Panc1 (cell line): Measurements from ENCODE around the gene ADH5. TPM values are rescaled to one million over a fixed set of nuclear protein-coding genes. Genes with fewer than 3 reads are reported as not detected.

Source experiments
- ATAC-seq: fragments of 200-7000 bp; cut with Tn5 transposase; 2 replicates; pipeline ENCODE4 v1.9.1; 2020; ENCODE audit warnings: mild to moderate bottlenecking, moderate library complexity
- BruUV-seq: library from RNA; stranded (reverse); fragments of 400-500 nt; replicated peaks from 2 replicates; lab custom pipeline; 2021; lab: Mats Ljungman, UMichigan
- CTCF ChIA-PET: fragments of 300-600 bp; sonication (Branson Sonifier 250); formaldehyde crosslinking; loops from one replicate; lab custom pipeline; 2022; ENCODE audit warnings: antibody characterized with exemption; lab: Charles Lee
- POLR2A ChIA-PET: fragments of 300-600 bp; sonication (Branson Sonifier 250); formaldehyde crosslinking; loops from one replicate; lab custom pipeline; 2022; ENCODE audit warnings: antibody characterized with exemption; lab: Charles Lee
- DNase-seq: peaks from one replicate; pipeline ENCODE4 v3.0.0-alpha.2; 2010; ENCODE audit warnings: low read depth, low spot score
- H3K27ac ChIP-seq: 2 replicates; pipeline ENCODE4 v1.5.1; 2011; ENCODE audit warnings: mild to moderate bottlenecking, low read length, inconsistent platforms
- H3K27me3 ChIP-seq: fragments of 200-500 bp; sonication (Bioruptor generic); 2 replicates; pipeline ENCODE4 v1.6.0; 2014; ENCODE audit warnings: low read length, inconsistent platforms; ENCODE audit not compliant: control insufficient read depth, insufficient read depth
- H3K36me3 ChIP-seq: fragments of 200-500 bp; sonication (Bioruptor generic); 2 replicates; pipeline ENCODE4 v1.5.1; 2014; ENCODE audit warnings: inconsistent platforms, mild to moderate bottlenecking, low read length, moderate library complexity; ENCODE audit not compliant: control insufficient read depth, insufficient read depth
- H3K4me1 ChIP-seq: 2 replicates; pipeline ENCODE4 v1.5.1; 2011; ENCODE audit warnings: inconsistent platforms, mild to moderate bottlenecking, low read length, moderate library complexity; ENCODE audit not compliant: control insufficient read depth, insufficient read depth
- H3K4me3 ChIP-seq, 2 experiments: 2 replicates each; pipeline ENCODE4 v1.5.1; 2011 to 2012; ENCODE audit warnings: low read depth in 2 of 2, low read length in 2 of 2, mild to moderate bottlenecking in 2 of 2, inconsistent platforms in 1 of 2, moderate library complexity in 1 of 2
- H3K9me3 ChIP-seq: fragments of 200-500 bp; sonication (Bioruptor generic); 2 replicates; pipeline ENCODE4 v1.5.1; 2014; ENCODE audit warnings: low read depth, mild to moderate bottlenecking, inconsistent platforms, low read length, moderate library complexity; ENCODE audit not compliant: control insufficient read depth, insufficient read depth
- POLR2AphosphoS5 ChIP-seq: IDR thresholded peaks from 2 replicates; pipeline ENCODE4 v1.6.1; 2012; ENCODE audit warnings: mild to moderate bottlenecking, low read depth, low read length, moderate library complexity
- SIN3A ChIP-seq: IDR thresholded peaks from 2 replicates; pipeline ENCODE4 v1.6.1; 2012; ENCODE audit warnings: low read depth, mild to moderate bottlenecking, low read length, moderate library complexity, borderline replicate concordance; ENCODE audit not compliant: insufficient read depth
- TCF7L2 ChIP-seq: IDR thresholded peaks from 2 replicates; pipeline ENCODE4 v1.6.1; 2011; ENCODE audit warnings: mild to moderate bottlenecking, low read depth, low read length, inconsistent platforms
- in situ Hi-C: cut with HindIII; loops from 2 replicates; pipeline ENCODE4 v1.10.0; 2016; ENCODE audit warnings: low sequenced_read_pairs, low pct_unique_long_range_greater_than_20kb
- intact Hi-C: fragments of 100-400 bp; cut with micrococcal nuclease; formaldehyde crosslinking; loops from one replicate; pipeline ENCODE4 v1.10.0; 2022; ENCODE audit not compliant: unreplicated experiment
- total RNA-seq: library from RNA; stranded (reverse); gene quantifications from one replicate; pipeline ENCODE4 v1.2.1, GENCODE V29; 2021; ENCODE audit not compliant: unreplicated experiment
- TF ChIP-seq, protein P1 (sequence below), 2 experiments: IDR thresholded peaks; 2 replicates each; pipeline ENCODE4 v1.6.1; 2011 to 2012; ENCODE audit warnings: low read depth in 2 of 2, control low read depth in 1 of 2, low read length in 1 of 2, mild to moderate bottlenecking in 1 of 2, moderate library complexity in 1 of 2; ENCODE audit not compliant: insufficient read depth in 1 of 2
- TF ChIP-seq, protein P2 (sequence below): fragments of 450-650 bp; IDR thresholded peaks from 2 replicates; pipeline ENCODE4 v1.5.1; 2017; ENCODE audit warnings: mild to moderate bottlenecking

Gene ADH5
- total RNA-seq, 1 experiment from 2014 or later = 117 TPM

DNA sequence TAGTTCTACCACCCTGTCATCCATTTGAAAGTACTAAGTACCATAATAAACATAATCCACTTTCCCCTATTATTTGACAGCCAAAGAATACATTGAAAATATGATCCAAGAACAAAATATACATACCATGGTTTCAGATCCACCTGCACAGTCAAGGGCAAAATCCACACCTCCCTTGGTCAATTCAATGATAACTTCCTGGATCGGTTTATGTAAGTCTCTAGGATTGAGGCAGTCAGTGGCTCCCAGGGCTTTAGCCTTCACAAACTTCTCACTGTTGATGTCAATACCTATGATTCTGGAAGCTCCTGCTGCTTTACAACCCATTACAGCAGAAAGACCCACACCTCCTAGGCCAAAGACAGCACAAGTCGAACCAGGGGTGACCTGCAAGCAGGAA lies 42.8 kb upstream of the ADH5 start:
- ATAC-seq (no peak), DNase-seq (no peak)
- H3K27ac ChIP-seq = no peak overlapping the region
- H3K36me3 ChIP-seq = no peaks in the 10 kb centered on the region
- no TSS peak for BruUV-seq
- H3K9me3 ChIP-seq = no peaks in the 10 kb centered on the region
- H3K4me1 ChIP-seq = no peaks in the 10 kb centered on the region
- intact Hi-C loops (no loop called here), in situ Hi-C loops (no loop called here)
- no peak overlapping the region for H3K4me3 ChIP-seq
- CTCF ChIA-PET = no interaction called here
- no peaks in the 10 kb centered on the region for H3K27me3 ChIP-seq
- TF ChIP-seq TCF7L2 (no peak), SIN3A (no peak), POLR2AphosphoS5 (no peak)
- TF ChIP-seq, protein P1, sequence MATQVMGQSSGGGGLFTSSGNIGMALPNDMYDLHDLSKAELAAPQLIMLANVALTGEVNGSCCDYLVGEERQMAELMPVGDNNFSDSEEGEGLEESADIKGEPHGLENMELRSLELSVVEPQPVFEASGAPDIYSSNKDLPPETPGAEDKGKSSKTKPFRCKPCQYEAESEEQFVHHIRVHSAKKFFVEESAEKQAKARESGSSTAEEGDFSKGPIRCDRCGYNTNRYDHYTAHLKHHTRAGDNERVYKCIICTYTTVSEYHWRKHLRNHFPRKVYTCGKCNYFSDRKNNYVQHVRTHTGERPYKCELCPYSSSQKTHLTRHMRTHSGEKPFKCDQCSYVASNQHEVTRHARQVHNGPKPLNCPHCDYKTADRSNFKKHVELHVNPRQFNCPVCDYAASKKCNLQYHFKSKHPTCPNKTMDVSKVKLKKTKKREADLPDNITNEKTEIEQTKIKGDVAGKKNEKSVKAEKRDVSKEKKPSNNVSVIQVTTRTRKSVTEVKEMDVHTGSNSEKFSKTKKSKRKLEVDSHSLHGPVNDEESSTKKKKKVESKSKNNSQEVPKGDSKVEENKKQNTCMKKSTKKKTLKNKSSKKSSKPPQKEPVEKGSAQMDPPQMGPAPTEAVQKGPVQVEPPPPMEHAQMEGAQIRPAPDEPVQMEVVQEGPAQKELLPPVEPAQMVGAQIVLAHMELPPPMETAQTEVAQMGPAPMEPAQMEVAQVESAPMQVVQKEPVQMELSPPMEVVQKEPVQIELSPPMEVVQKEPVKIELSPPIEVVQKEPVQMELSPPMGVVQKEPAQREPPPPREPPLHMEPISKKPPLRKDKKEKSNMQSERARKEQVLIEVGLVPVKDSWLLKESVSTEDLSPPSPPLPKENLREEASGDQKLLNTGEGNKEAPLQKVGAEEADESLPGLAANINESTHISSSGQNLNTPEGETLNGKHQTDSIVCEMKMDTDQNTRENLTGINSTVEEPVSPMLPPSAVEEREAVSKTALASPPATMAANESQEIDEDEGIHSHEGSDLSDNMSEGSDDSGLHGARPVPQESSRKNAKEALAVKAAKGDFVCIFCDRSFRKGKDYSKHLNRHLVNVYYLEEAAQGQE (IDR thresholded peaks at IDR 0.05; ENCODE audit: insufficient read depth in 1 of 2, low read depth in 2 of 2, low read length in 1 of 2) = no peak
- TF ChIP-seq, protein P2, sequence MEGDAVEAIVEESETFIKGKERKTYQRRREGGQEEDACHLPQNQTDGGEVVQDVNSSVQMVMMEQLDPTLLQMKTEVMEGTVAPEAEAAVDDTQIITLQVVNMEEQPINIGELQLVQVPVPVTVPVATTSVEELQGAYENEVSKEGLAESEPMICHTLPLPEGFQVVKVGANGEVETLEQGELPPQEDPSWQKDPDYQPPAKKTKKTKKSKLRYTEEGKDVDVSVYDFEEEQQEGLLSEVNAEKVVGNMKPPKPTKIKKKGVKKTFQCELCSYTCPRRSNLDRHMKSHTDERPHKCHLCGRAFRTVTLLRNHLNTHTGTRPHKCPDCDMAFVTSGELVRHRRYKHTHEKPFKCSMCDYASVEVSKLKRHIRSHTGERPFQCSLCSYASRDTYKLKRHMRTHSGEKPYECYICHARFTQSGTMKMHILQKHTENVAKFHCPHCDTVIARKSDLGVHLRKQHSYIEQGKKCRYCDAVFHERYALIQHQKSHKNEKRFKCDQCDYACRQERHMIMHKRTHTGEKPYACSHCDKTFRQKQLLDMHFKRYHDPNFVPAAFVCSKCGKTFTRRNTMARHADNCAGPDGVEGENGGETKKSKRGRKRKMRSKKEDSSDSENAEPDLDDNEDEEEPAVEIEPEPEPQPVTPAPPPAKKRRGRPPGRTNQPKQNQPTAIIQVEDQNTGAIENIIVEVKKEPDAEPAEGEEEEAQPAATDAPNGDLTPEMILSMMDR = no peak
- POLR2A ChIA-PET = no interaction called here

DNA sequence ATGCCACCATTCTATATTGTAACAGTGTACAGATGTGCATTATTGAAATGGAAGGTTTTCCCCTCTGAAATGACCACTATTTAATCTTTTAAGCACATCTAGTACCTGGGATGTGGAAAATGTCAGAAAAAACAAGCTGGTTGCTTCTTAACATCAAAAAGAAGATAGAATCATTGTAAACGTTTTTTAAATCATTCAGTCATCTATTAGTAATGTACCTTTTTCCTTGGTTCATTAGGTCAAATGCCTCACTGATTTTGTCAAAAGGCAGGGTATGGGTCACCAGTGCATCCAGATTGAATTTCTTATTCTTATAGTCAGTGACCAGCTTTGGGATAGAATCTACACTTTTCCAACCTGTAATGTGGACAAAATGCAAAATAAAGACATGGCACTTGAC lies 37.8 kb upstream of the ADH5 start:
- intact Hi-C loops = no loop called here
- H3K4me1 ChIP-seq = no peaks in the 10 kb centered on the region
- no peak for ATAC-seq
- TF ChIP-seq, protein P2 = no peak
- TF ChIP-seq, protein P1 (IDR thresholded peaks at IDR 0.05; ENCODE audit: insufficient read depth in 1 of 2, low read depth in 2 of 2, low read length in 1 of 2) = no peak
- no peak for TF ChIP-seq POLR2AphosphoS5
- TF ChIP-seq TCF7L2 = no peak
- no peak for TF ChIP-seq SIN3A
- in situ Hi-C loops = no loop called here
- H3K9me3 ChIP-seq = no peaks in the 10 kb centered on the region
- no peaks in the 10 kb centered on the region for H3K27me3 ChIP-seq
- no peak for DNase-seq
- H3K36me3 ChIP-seq = no peaks in the 10 kb centered on the region
- POLR2A ChIA-PET = no interaction called here
- BruUV-seq = no TSS peak
- no peak overlapping the region for H3K27ac ChIP-seq
- CTCF ChIA-PET = no interaction called here
- H3K4me3 ChIP-seq = no peak overlapping the region
